HG03354 (cell line): ENCODE results near the gene UBE2E2.

Experiments
- ATAC-seq: cut with Tn5 transposase; IDR thresholded peaks from one replicate; pipeline ENCODE4 v1.9.1; 2021; ENCODE audit warnings: mild to moderate bottlenecking; ENCODE audit not compliant: unreplicated experiment, poor library complexity, severe bottlenecking

The UBE2E2 gene

GRCh38 chr3:23623844-23624243, 420.7 kb downstream of the UBE2E2 start:
- no peak for ATAC-seq

GRCh38 chr3:23624305-23624704, 421.2 kb downstream of the UBE2E2 start:
- ATAC-seq, result no peak

- ATAC-seq, result no peak
These were observed 423.3 kb downstream of the UBE2E2 start for GRCh38 chr3:23626442-23626841.

DNA sequence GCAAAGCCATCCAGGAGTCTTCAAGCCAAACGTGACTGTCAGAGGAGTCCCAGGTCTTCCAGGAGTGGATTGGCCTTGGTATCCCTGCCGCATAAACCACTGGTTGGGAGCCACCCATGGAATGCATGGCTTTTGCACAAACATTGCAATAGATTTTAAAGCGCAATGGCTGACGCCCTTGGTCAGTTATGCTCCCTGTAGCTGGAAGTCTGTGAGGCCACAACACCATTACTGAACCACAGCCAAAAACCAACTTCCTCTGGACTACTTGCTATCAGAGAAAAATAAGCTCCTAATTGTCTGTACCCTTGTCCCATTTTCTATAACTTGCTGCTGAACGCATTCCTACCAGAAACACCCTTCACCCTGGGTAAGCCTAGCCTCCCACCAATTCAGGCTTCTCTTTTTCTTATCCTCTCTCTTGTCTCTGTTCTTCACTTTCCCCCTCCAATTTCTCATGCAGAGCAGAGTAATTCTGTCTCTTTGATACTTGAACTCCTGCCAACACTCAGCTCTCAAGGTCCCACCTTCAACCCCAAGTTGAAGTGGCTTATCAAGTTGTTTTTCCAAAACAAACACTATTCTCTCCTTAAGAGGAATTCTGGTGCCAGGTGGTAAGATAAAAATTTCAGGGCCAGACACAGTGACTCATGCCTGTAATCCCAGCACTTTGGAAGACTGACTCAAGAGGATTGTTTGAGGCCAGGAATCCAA, 426.2 kb downstream of the UBE2E2 start:
- no peak for ATAC-seq

- ATAC-seq, result no peak
These were observed 430.3 kb downstream of the UBE2E2 start for GRCh38 chr3:23633261-23633960.

DNA sequence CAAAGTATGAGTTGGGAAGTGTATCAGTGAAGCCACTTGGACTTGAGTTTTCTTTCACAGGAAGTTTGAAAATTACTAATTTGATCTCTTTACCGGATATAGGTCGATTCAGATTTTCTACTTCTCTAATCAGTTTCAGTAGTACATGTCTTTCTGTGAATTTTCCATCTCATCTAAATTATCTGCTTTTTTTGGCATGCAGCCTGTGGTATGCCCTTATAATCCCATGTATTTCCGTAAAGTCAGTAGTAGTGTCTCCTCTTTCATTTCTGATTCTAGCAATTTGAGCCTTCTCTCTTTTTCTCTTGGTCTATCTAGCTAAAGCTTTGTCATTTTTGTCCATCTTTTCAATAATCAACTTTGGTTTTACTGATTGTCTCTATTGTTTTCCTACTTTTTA, 434.2 kb downstream of the UBE2E2 start:
- no peak for ATAC-seq

GRCh38 chr3:23640471-23641146, 437.5 kb downstream of the UBE2E2 start:
- no peak for ATAC-seq
